SHP77 (cell line): ENCODE results near the gene MATCAP1.

Experiments used
- DNase-seq, 2 experiments: peaks; one replicate each; lab custom pipeline; 2025; lab: John Stamatoyannopoulos, UW

The MATCAP1 gene

DNA sequence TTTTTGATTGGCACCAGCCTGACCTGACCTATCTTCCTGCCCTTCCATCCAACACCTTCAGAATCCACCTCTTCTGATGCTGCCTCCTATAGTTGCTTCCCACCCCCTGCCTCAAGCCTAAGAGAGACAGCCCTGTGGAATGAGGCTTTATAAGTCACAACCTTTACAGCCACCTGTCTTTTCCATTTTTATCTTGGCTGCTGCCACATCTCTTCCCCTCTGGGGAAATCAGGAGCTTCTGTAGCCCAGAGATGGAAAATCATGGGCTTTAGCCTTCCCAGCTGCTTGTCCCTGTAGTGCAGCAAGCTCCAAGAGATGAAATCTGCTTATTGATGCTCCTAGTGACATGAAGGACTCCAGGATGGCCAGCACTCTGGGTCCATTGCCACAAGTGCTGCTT is 55.3 kb downstream of the MATCAP1 start:
- DNase-seq: no peak
